ENCODE data around the gene OR2T2. TPM values are rescaled to one million over a fixed set of nuclear protein-coding genes. Genes with fewer than 3 reads are reported as not detected.
"Not testable (repeated sequence)": the region's sequence is repeated elsewhere in the genome, so short reads cannot be mapped to it uniquely, and the experiment has no call there.

Gene OR2T2
- total and polyA plus RNA-seq, 2 of the 8 experiments (the other 6 are each of a cell fraction or from before 2014, with no cell fraction given) = not detected

GRCh38 chr1:248449821-248450465 lies 4.5 kb downstream of the OR2T2 start:
- 84% methylated on average over 5 of the region's 6 CpGs; no CpG with 5 or more reads in 1 of the 2 experiments for WGBS, 2 experiments (ENCODE audit: extremely low coverage in 1 of 2, insufficient coverage in 1 of 2, insufficient read length in 1 of 2, insufficient replicate concordance in 2 of 2, low coverage in 1 of 2, low lambda C conversion rate in 2 of 2, missing lambda C conversion rate in 1 of 2)
- H3K27ac ChIP-seq (ENCODE audit: low read depth, low read length); DNase-seq (ENCODE audit: low read depth in 1 of 2, low spot score in 2 of 2); FAIRE-seq; H3K4me3 ChIP-seq (ENCODE audit: extremely low read depth in 1 of 4, insufficient read depth in 2 of 4, low read depth in 3 of 4, low read length in 4 of 4); H3K9me3 ChIP-seq (ENCODE audit: insufficient read depth in 2 of 2, low read depth in 1 of 2, low read length in 1 of 2); H2AFZ ChIP-seq (ENCODE audit: low read length); H2BK12ac ChIP-seq (ENCODE audit: low read depth, low read length); H2BK15ac ChIP-seq (ENCODE audit: low read length); H3K14ac ChIP-seq (ENCODE audit: insufficient read length); H4K91ac ChIP-seq (replicated peaks; ENCODE audit: insufficient read length, low read length); H3K56ac ChIP-seq (replicated peaks; ENCODE audit: insufficient read length, low read depth, low read length); H3K79me2 ChIP-seq (ENCODE audit: control insufficient read depth in 1 of 2, insufficient read depth in 2 of 2, low read length in 2 of 2); H3K23ac ChIP-seq (ENCODE audit: insufficient read length); H2BK5ac ChIP-seq (ENCODE audit: low read depth, low read length); H3K18ac ChIP-seq (ENCODE audit: extremely low read depth, low read length); H3K23me2 ChIP-seq (ENCODE audit: low read depth, low read length); H3K4me2 ChIP-seq (ENCODE audit: insufficient read depth in 1 of 2, low read depth in 2 of 2, low read length in 2 of 2); CTCF ChIA-PET (ENCODE audit: partially characterized antibody); H2BK120ac ChIP-seq (replicated peaks; ENCODE audit: low read depth, low read length); H3K4me1 ChIP-seq (replicated peaks in 1 of 4; ENCODE audit: control insufficient read depth in 3 of 4, insufficient read depth in 4 of 4, low read length in 3 of 4); H4K8ac ChIP-seq (ENCODE audit: extremely low read depth, insufficient read depth, low read length); H3K9ac ChIP-seq (replicated peaks in 1 of 4; ENCODE audit: extremely low read depth in 1 of 4, low read depth in 3 of 4, low read length in 3 of 4); H2AK5ac ChIP-seq (ENCODE audit: low read depth, low read length); H3K4ac ChIP-seq (replicated peaks; ENCODE audit: insufficient read length, low read depth, low read length); H3K27me3 ChIP-seq (replicated peaks in 1 of 4; ENCODE audit: control insufficient read depth in 3 of 4, extremely low read depth in 1 of 4, insufficient read depth in 3 of 4, low read length in 3 of 4); H3K79me1 ChIP-seq (ENCODE audit: low read depth, low read length); H2BK20ac ChIP-seq (ENCODE audit: low read length); H3K36me3 ChIP-seq (ENCODE audit: control insufficient read depth in 2 of 4, insufficient read depth in 4 of 4, low read length in 3 of 4); POLR2A ChIA-PET (ENCODE audit: partially characterized antibody); H4K20me1 ChIP-seq (replicated peaks in 1 of 2; ENCODE audit: control insufficient read depth in 1 of 2, insufficient read depth in 2 of 2, low read length in 2 of 2); H4K5ac ChIP-seq (ENCODE audit: insufficient read length, low read depth, low read length): not testable (repeated sequence)

- CTCF ChIA-PET (ENCODE audit: partially characterized antibody); DNase-seq (ENCODE audit: low read depth in 1 of 2, low spot score in 2 of 2); H2AFZ ChIP-seq (ENCODE audit: low read length); H3K79me1 ChIP-seq (ENCODE audit: low read depth, low read length); H3K4ac ChIP-seq (replicated peaks; ENCODE audit: insufficient read length, low read depth, low read length); H3K27me3 ChIP-seq (replicated peaks in 1 of 4; ENCODE audit: control insufficient read depth in 3 of 4, extremely low read depth in 1 of 4, insufficient read depth in 3 of 4, low read length in 3 of 4); H3K4me2 ChIP-seq (ENCODE audit: insufficient read depth in 1 of 2, low read depth in 2 of 2, low read length in 2 of 2); H3K56ac ChIP-seq (replicated peaks; ENCODE audit: insufficient read length, low read depth, low read length); H4K91ac ChIP-seq (replicated peaks; ENCODE audit: insufficient read length, low read length); POLR2A ChIA-PET (ENCODE audit: partially characterized antibody); H2BK120ac ChIP-seq (replicated peaks; ENCODE audit: low read depth, low read length); H4K8ac ChIP-seq (ENCODE audit: extremely low read depth, insufficient read depth, low read length); H3K4me3 ChIP-seq (ENCODE audit: extremely low read depth in 1 of 4, insufficient read depth in 2 of 4, low read depth in 3 of 4, low read length in 4 of 4); H2BK15ac ChIP-seq (ENCODE audit: low read length); H4K5ac ChIP-seq (ENCODE audit: insufficient read length, low read depth, low read length); H3K27ac ChIP-seq (ENCODE audit: low read depth, low read length); H3K4me1 ChIP-seq (replicated peaks in 1 of 4; ENCODE audit: control insufficient read depth in 3 of 4, insufficient read depth in 4 of 4, low read length in 3 of 4); FAIRE-seq; H2BK12ac ChIP-seq (ENCODE audit: low read depth, low read length); H3K36me3 ChIP-seq (ENCODE audit: control insufficient read depth in 2 of 4, insufficient read depth in 4 of 4, low read length in 3 of 4); H3K23ac ChIP-seq (ENCODE audit: insufficient read length); H3K9me3 ChIP-seq (ENCODE audit: insufficient read depth in 2 of 2, low read depth in 1 of 2, low read length in 1 of 2); H3K14ac ChIP-seq (ENCODE audit: insufficient read length); H3K79me2 ChIP-seq (ENCODE audit: control insufficient read depth in 1 of 2, insufficient read depth in 2 of 2, low read length in 2 of 2); H3K9ac ChIP-seq (replicated peaks in 1 of 4; ENCODE audit: extremely low read depth in 1 of 4, low read depth in 3 of 4, low read length in 3 of 4); H3K23me2 ChIP-seq (ENCODE audit: low read depth, low read length); H4K20me1 ChIP-seq (replicated peaks in 1 of 2; ENCODE audit: control insufficient read depth in 1 of 2, insufficient read depth in 2 of 2, low read length in 2 of 2); H2BK5ac ChIP-seq (ENCODE audit: low read depth, low read length); H2BK20ac ChIP-seq (ENCODE audit: low read length); H2AK5ac ChIP-seq (ENCODE audit: low read depth, low read length); H3K18ac ChIP-seq (ENCODE audit: extremely low read depth, low read length): not testable (repeated sequence)
- 54% methylated on average over 2 of the region's 5 CpGs; no CpG with 5 or more reads in 1 of the 2 experiments for WGBS, 2 experiments (ENCODE audit: extremely low coverage in 1 of 2, insufficient coverage in 1 of 2, insufficient read length in 1 of 2, insufficient replicate concordance in 2 of 2, low coverage in 1 of 2, low lambda C conversion rate in 2 of 2, missing lambda C conversion rate in 1 of 2)
These were observed 5.2 kb downstream of the OR2T2 start for GRCh38 chr1:248450466-248451145.

Data from H1 (cell line).